Brain microvascular endothelial cell (primary cell): Measurements from ENCODE around the gene ZFAND3.

Source experiments
- DNase-seq: peaks from one replicate; pipeline ENCODE4 v3.0.0-alpha.2; 2020
- H3K27ac ChIP-seq: fragments of 250-450 bp; sonication (Bioruptor Pico); 2 replicates; pipeline ENCODE4 v1.5.1; 2020; ENCODE audit warnings: mild to moderate bottlenecking, moderate library complexity
- H3K27me3 ChIP-seq: fragments of 250-450 bp; sonication (Bioruptor Pico); replicated peaks from 2 replicates; pipeline ENCODE4 v1.5.1; 2020; ENCODE audit warnings: mild to moderate bottlenecking
- H3K36me3 ChIP-seq: fragments of 250-450 bp; sonication (Bioruptor Pico); replicated peaks from 2 replicates; pipeline ENCODE4 v1.5.1; 2020; ENCODE audit warnings: mild to moderate bottlenecking
- H3K4me3 ChIP-seq: 2 replicates; pipeline ENCODE4 v1.5.1; 2011; ENCODE audit warnings: low read depth, mild to moderate bottlenecking, control low read depth, low read length, moderate library complexity
- in situ Hi-C: cut with HindIII; loops from 2 replicates; pipeline ENCODE4 v1.10.0; 2017; ENCODE audit warnings: low sequenced_read_pairs, low pct_ligation_motif_present
- TF ChIP-seq, protein P1 (sequence below): IDR thresholded peaks from 2 replicates; pipeline ENCODE4 v1.5.1; 2011; ENCODE audit warnings: low read depth, mild to moderate bottlenecking, moderate library complexity, low read length, control low read depth, inconsistent platforms; ENCODE audit errors: missing control alignments

Gene ZFAND3

DNA sequence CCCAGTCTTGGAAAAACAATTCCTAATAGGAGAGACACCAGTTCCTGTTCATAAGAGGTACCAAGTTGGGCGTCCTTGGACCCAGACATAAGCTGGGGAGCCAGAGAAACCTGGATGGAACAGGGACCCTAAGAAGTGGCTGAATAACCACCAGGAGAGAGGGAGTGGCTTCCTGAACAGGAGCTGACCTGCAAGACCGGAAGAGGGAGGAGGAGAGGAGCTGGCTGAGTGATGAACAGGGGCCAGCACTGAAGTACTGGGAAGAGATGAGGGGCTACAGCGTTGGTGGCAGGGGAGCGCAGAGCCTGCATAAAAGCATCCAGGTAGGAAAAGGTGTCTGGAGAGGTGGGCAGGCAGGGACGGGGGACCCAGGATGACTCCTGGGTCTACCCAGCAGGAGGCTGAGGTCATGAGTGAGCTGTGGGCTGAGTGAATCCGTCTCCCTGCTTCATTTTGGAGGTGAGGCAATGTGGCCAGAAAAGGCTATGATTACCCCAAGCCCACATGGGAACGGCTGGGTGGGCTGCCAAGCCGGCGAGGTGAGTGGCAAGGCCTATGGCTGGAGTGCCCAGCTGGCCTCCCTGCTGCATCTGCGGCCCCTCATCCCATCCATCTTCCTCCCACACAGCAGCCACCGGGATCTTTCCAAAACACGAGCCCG, 34.4 kb upstream of the ZFAND3 start:
- Histone ChIP-seq H3K4me3 (no peak overlapping the region), H3K27ac (no peak overlapping the region), H3K27me3 (no peaks in the 10 kb centered on the region), H3K36me3 (no peaks in the 10 kb centered on the region)
- no peak for DNase-seq
- in situ Hi-C loops = no loop called here
- TF ChIP-seq, protein P1, sequence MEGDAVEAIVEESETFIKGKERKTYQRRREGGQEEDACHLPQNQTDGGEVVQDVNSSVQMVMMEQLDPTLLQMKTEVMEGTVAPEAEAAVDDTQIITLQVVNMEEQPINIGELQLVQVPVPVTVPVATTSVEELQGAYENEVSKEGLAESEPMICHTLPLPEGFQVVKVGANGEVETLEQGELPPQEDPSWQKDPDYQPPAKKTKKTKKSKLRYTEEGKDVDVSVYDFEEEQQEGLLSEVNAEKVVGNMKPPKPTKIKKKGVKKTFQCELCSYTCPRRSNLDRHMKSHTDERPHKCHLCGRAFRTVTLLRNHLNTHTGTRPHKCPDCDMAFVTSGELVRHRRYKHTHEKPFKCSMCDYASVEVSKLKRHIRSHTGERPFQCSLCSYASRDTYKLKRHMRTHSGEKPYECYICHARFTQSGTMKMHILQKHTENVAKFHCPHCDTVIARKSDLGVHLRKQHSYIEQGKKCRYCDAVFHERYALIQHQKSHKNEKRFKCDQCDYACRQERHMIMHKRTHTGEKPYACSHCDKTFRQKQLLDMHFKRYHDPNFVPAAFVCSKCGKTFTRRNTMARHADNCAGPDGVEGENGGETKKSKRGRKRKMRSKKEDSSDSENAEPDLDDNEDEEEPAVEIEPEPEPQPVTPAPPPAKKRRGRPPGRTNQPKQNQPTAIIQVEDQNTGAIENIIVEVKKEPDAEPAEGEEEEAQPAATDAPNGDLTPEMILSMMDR = no peak

GRCh38 chr6:37785663-37786270, 33.8 kb upstream of the ZFAND3 start:
- DNase-seq = no peak
- no peaks in the 10 kb centered on the region for H3K27me3 ChIP-seq
- no peak overlapping the region for H3K27ac ChIP-seq
- H3K36me3 ChIP-seq = no peaks in the 10 kb centered on the region
- H3K4me3 ChIP-seq = no peak overlapping the region
- TF ChIP-seq, protein P1 = no peak
- in situ Hi-C loops = no loop called here

DNA sequence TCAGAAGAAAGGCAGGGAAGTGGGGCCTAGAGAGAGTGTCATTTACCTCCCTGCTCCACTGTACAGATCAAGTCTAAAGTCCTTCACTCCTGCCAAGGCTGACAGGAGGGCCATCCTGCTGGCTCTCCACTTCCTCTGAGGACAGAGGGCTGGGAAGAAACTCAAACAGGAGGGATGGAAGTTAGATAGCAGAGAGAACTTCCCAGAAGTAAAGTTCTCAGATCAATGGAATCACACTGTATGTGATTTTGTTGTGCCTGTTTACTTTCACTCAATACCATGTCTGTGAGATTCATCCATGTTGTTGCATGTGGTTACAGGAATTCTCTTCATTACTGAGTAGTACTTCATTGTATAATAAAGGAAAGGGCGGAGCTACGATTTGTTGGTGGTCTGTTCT, 32.3 kb upstream of the ZFAND3 start:
- Histone ChIP-seq H3K27ac (no peak overlapping the region), H3K27me3 (no peaks in the 10 kb centered on the region), H3K4me3 (no peak overlapping the region), H3K36me3 (no peaks in the 10 kb centered on the region)
- TF ChIP-seq, protein P1 = no peak
- DNase-seq = no peak
- in situ Hi-C loops = no loop called here

DNA sequence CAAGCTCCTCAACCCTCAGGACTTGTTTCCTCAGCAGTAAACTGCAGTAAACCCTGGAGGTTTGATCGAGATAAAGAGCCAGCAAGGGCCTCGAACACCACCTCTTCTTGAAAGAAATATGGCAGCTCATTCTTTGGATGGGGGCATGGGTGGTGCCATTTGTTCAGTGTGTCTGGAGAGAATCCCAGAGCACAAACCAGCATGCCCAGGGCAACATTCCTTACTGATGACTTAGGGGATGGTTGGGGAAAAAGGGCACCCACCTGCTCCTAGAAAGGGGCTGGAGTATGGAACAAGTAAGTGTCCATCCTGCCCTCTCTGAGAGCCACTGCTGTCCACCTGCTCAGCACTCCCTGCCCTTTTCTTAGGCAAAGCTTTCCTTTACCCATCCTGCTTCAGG, 31.3 kb upstream of the ZFAND3 start:
- TF ChIP-seq, protein P1 = no peak
- Histone ChIP-seq H3K27me3 (no peaks in the 10 kb centered on the region), H3K36me3 (no peaks in the 10 kb centered on the region), H3K27ac (no peak overlapping the region), H3K4me3 (no peak overlapping the region)
- in situ Hi-C loops = no loop called here
- no peak for DNase-seq

- H3K27ac ChIP-seq = no peak overlapping the region
- peak; percentile 98 for DNase-seq
- TF ChIP-seq, protein P1 = peak; percentile 97
- no peaks in the 10 kb centered on the region for H3K36me3 ChIP-seq
- in situ Hi-C loops = no loop called here
- no peaks in the 10 kb centered on the region for H3K27me3 ChIP-seq
- H3K4me3 ChIP-seq = no peak overlapping the region
Observed at GRCh38 chr6:37791156-37791919, 28.2 kb upstream of the ZFAND3 start.
